Skin of body (tissue), 2 donors: ENCODE results near the gene MAP3K13. TPM values are rescaled to one million over a fixed set of nuclear protein-coding genes. Genes with fewer than 3 reads are reported as not detected.
"Not testable (repeated sequence)": the region's sequence is repeated elsewhere in the genome, so short reads cannot be mapped to it uniquely, and the experiment has no call there.

Experiments used
- DNase-seq: peaks from one replicate; lab custom pipeline; 2025; lab: John Stamatoyannopoulos, UW
- total RNA-seq: library from RNA; depleted of rRNA; stranded (reverse); fragments of >200 nt; gene quantifications from one replicate; pipeline ENCODE4 v1.2.3, GENCODE V29; 2014

MAP3K13 gene
- total RNA-seq, 1 donor from 2014 or later = 18.9 TPM

GRCh38 chr3:185448107-185448506 is 85.2 kb downstream of the MAP3K13 start:
- no peak for DNase-seq

- DNase-seq = not testable (repeated sequence)
Observed at GRCh38 chr3:185451432-185451831, 88.5 kb downstream of the MAP3K13 start.

GRCh38 chr3:185457376-185457775 is 94.4 kb downstream of the MAP3K13 start:
- DNase-seq = no peak

- no peak for DNase-seq
Observed at GRCh38 chr3:185460309-185460708, 97.4 kb downstream of the MAP3K13 start.

GRCh38 chr3:185460719-185461350 is 97.9 kb downstream of the MAP3K13 start:
- no peak for DNase-seq

- no peak for DNase-seq
Observed at GRCh38 chr3:185465471-185465870, 102.5 kb downstream of the MAP3K13 start.

GRCh38 chr3:185466123-185466522 is 103.2 kb downstream of the MAP3K13 start:
- not testable (repeated sequence) for DNase-seq

- DNase-seq = no peak
Observed at GRCh38 chr3:185469542-185469941, 106.6 kb downstream of the MAP3K13 start.

- DNase-seq = no peak
Observed at GRCh38 chr3:185470323-185470722, 107.4 kb downstream of the MAP3K13 start.

- no peak for DNase-seq
Observed at GRCh38 chr3:185473290-185473815, 110.4 kb downstream of the MAP3K13 start.

- DNase-seq = not testable (repeated sequence)
Observed at GRCh38 chr3:185474922-185475321, 112.0 kb downstream of the MAP3K13 start.

- no peak for DNase-seq
Observed at GRCh38 chr3:185477316-185477715, 114.4 kb downstream of the MAP3K13 start.

- DNase-seq = no peak
Observed at GRCh38 chr3:185479373-185479945, 116.5 kb downstream of the MAP3K13 start.

GRCh38 chr3:185484296-185484695 is 121.4 kb downstream of the MAP3K13 start:
- DNase-seq = no peak

- no peak for DNase-seq
Observed at GRCh38 chr3:185486394-185486793, 123.5 kb downstream of the MAP3K13 start.

GRCh38 chr3:185488465-185488864 is 125.5 kb downstream of the MAP3K13 start:
- DNase-seq = no peak

GRCh38 chr3:185489462-185489861 is 126.5 kb downstream of the MAP3K13 start:
- DNase-seq = no peak

GRCh38 chr3:185490241-185490640 is 127.3 kb downstream of the MAP3K13 start:
- no peak for DNase-seq

- DNase-seq = peak; percentile 84
Observed at GRCh38 chr3:185498503-185499396, 135.8 kb downstream of the MAP3K13 start, which contains the start of gene TMEM41A. Gene TMEM41A, minus strand, starts transcription at chr3:185499035. Its CDS starts 74 bp downstream, at chr3:185498961.

GRCh38 chr3:185502987-185503386 is 140.1 kb downstream of the MAP3K13 start:
- DNase-seq = no peak

- DNase-seq = no peak
Observed at GRCh38 chr3:185503521-185503920, 140.6 kb downstream of the MAP3K13 start.

GRCh38 chr3:185504636-185505035 is 141.7 kb downstream of the MAP3K13 start:
- DNase-seq = no peak
